NCI-H2081 (cell line): Measurements from ENCODE around the gene LINC01488.

ENCODE experiments used
- DNase-seq, 2 experiments: peaks; one replicate each; lab custom pipeline; 2025; lab: John Stamatoyannopoulos, UW

The LINC01488 gene

GRCh38 chr11:69445131-69445470, 36.4 kb upstream of the LINC01488 start:
- no peak for DNase-seq

GRCh38 chr11:69446108-69446507, 35.4 kb upstream of the LINC01488 start:
- no peak for DNase-seq

GRCh38 chr11:69447786-69448185, 33.7 kb upstream of the LINC01488 start:
- no peak for DNase-seq

GRCh38 chr11:69448471-69449284, 32.8 kb upstream of the LINC01488 start:
- DNase-seq = no peak

- DNase-seq = no peak
Measured at GRCh38 chr11:69449320-69450063, 32.0 kb upstream of the LINC01488 start.

- no peak for DNase-seq
Measured at GRCh38 chr11:69450064-69450856, 31.2 kb upstream of the LINC01488 start.

GRCh38 chr11:69450857-69451220, 30.6 kb upstream of the LINC01488 start:
- DNase-seq = no peak

- no peak for DNase-seq
Measured at GRCh38 chr11:69451289-69451688, 30.2 kb upstream of the LINC01488 start.

GRCh38 chr11:69452206-69452987, 29.1 kb upstream of the LINC01488 start:
- no peak for DNase-seq

- DNase-seq = no peak
Measured at GRCh38 chr11:69453151-69453550, 28.3 kb upstream of the LINC01488 start.

- DNase-seq = no peak
Measured at GRCh38 chr11:69454018-69454417, 27.4 kb upstream of the LINC01488 start.

GRCh38 chr11:69455969-69456368, 25.5 kb upstream of the LINC01488 start:
- no peak for DNase-seq

GRCh38 chr11:69456712-69457111, 24.8 kb upstream of the LINC01488 start:
- no peak for DNase-seq

- DNase-seq = no peak
Measured at GRCh38 chr11:69459848-69460539, 21.5 kb upstream of the LINC01488 start.

GRCh38 chr11:69460540-69461257, 20.8 kb upstream of the LINC01488 start:
- DNase-seq = no peak

GRCh38 chr11:69461272-69461962, 20.0 kb upstream of the LINC01488 start:
- DNase-seq = no peak

GRCh38 chr11:69462106-69462951, 19.1 kb upstream of the LINC01488 start:
- no peak for DNase-seq

- DNase-seq = no peak
Measured at GRCh38 chr11:69463181-69463994, 18.1 kb upstream of the LINC01488 start.
